GM23338 (cell line): ENCODE data around the gene RFK.

ENCODE experiments used
- CREB1 ChIP-seq: fragments of 250-450 bp; sonication (Bioruptor Pico); IDR thresholded peaks from 2 replicates; pipeline ENCODE4 v1.5.0; 2020; ENCODE audit warnings: low read depth, mild to moderate bottlenecking, moderate library complexity
- CTCF ChIP-seq, 2 experiments: fragments of 200-600 bp in 1 of 2; sonication (generic) in 1 of 2; conservative IDR thresholded peaks; 2 replicates each; pipeline versions ENCODE4 v1.5.1 to v1.6.1; 2016 to 2017; ENCODE audit warnings: antibody characterized with exemption in 2 of 2, low read depth in 2 of 2, mild to moderate bottlenecking in 2 of 2, moderate library complexity in 1 of 2
- ETS1 ChIP-seq: IDR thresholded peaks from 2 replicates; pipeline ENCODE4 v1.6.1; 2016; ENCODE audit warnings: antibody characterized with exemption
- EZH2 ChIP-seq: fragments of 200-600 bp; sonication (generic); IDR thresholded peaks from one replicate; pipeline ENCODE4 v1.8.0; 2017; ENCODE audit warnings: antibody characterized with exemption, mild to moderate bottlenecking, low read depth; ENCODE audit not compliant: unreplicated experiment
- EZH2phosphoT487 ChIP-seq: fragments of 200-600 bp; sonication (generic); IDR thresholded peaks from one replicate; pipeline ENCODE4 v1.8.1; 2018; ENCODE audit warnings: antibody characterized with exemption; ENCODE audit not compliant: unreplicated experiment
- JUNB ChIP-seq: IDR thresholded peaks from one replicate; pipeline ENCODE4 v1.6.1; 2016; ENCODE audit warnings: antibody characterized with exemption; ENCODE audit not compliant: unreplicated experiment
- NANOG ChIP-seq: IDR thresholded peaks from 2 replicates; pipeline ENCODE4 v1.6.1; 2016; ENCODE audit warnings: antibody characterized with exemption, borderline replicate concordance
- POLR2AphosphoS5 ChIP-seq: IDR thresholded peaks from 2 replicates; pipeline ENCODE4 v1.6.1; 2016; ENCODE audit warnings: antibody characterized with exemption, low read depth
- REST ChIP-seq: IDR thresholded peaks from one replicate; pipeline ENCODE4 v1.6.1; 2018; ENCODE audit warnings: antibody characterized with exemption; ENCODE audit not compliant: unreplicated experiment
- ZNF114 ChIP-seq: fragments of 250-450 bp; sonication (Bioruptor Pico); IDR thresholded peaks from 2 replicates; pipeline ENCODE4 v1.5.0; 2020; ENCODE audit warnings: mild to moderate bottlenecking, moderate library complexity
- ZNF331 ChIP-seq: fragments of 250-450 bp; sonication (Bioruptor Pico); IDR thresholded peaks from 2 replicates; pipeline ENCODE4 v1.5.0; 2020; ENCODE audit warnings: low read depth, mild to moderate bottlenecking, moderate library complexity
- ZNF462 ChIP-seq: fragments of 250-450 bp; sonication (Bioruptor Pico); IDR thresholded peaks from 2 replicates; pipeline ENCODE4 v1.5.0; 2020; ENCODE audit warnings: mild to moderate bottlenecking, moderate library complexity

- peak in 1 of 2 experiments; percentile 65; a peak in 2 of 4 replicates for TF ChIP-seq CTCF (conservative IDR thresholded peaks at IDR 0.05; ENCODE audit: low read depth in 2 of 2)
- TF ChIP-seq POLR2AphosphoS5: peak; percentile 55; the same call in 1 of the 2 replicates
- TF ChIP-seq EZH2: no peak
- TF ChIP-seq EZH2phosphoT487: no peak
- no peak for TF ChIP-seq ZNF331 (CRISPR knock-in tag)
- peak; percentile 43; the same call in 1 of the 2 replicates for TF ChIP-seq CREB1 (CRISPR knock-in tag)
- TF ChIP-seq REST: no peak
- no peak for TF ChIP-seq ZNF462 (CRISPR knock-in tag)
- no peak for TF ChIP-seq JUNB
- TF ChIP-seq NANOG: no peak
- 0 out of 2 replicates have a peak, but pooled peaks have one; percentile 19 for TF ChIP-seq ETS1
- no peak for TF ChIP-seq ZNF114 (CRISPR knock-in tag)
Measured at GRCh38 chr9:76394195-76394959, at the start of gene RFK.
